GM19468 (cell line): ENCODE data around the gene SLAMF8.
A peak's percentile ranks its signal among the peaks of the same experiment; 100 is the strongest.

Experiments
- ATAC-seq: cut with Tn5 transposase; IDR thresholded peaks from one replicate; pipeline ENCODE4 v1.9.1; 2021; ENCODE audit warnings: mild to moderate bottlenecking, moderate library complexity, moderate number of reproducible peaks; ENCODE audit not compliant: unreplicated experiment; ENCODE audit errors: extremely low read depth

Gene SLAMF8

DNA sequence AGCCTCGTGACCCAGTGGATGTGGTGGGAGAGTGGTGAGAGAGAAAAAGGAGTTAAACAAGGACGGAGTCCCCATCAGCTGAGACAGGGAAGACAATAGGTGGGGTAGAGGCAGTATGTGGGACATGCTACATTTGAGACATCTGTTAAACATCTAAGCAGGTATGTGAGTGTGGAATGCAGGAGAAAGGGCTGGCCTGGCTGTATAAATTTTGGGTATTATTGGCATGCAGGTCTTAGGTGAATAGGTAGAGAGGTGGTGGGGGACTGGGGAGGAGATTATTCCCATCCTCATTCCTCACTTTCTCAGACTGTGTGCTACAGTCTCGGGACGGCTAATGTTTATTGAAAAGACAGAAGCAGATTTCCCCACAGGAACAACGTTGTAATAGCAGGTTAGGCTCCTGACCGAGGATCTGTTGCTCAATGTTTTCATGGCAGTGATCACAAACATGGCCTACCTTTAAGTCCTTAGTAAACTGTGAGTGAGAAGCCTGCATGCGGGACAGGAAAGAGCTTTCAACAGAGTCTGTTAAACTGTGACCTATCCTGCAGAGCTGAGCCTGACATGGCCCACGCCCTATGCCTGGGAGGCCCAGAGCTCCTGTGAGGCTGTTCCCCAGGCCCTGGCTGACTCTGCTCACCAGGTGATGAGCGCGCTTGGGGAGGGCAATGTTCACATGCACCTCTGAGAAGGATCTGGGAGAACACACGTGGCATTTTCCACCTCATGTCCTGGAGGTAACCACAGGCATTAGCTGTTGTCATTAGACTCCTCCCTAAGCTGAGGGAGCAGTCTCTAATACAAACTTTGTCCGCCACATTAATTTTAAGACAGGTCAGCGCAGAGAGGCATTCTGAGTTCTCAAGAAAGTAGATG, 19.3 kb downstream of the SLAMF8 start:
- no peak for ATAC-seq

GRCh38 chr1:159847231-159847630, 20.6 kb downstream of the SLAMF8 start:
- ATAC-seq, result no peak

GRCh38 chr1:159848326-159848725, 21.7 kb downstream of the SLAMF8 start:
- ATAC-seq, result no peak

- ATAC-seq, result no peak
Measured at GRCh38 chr1:159849626-159850366, 23.1 kb downstream of the SLAMF8 start.

- no peak for ATAC-seq
Measured at GRCh38 chr1:159851407-159851806, 24.7 kb downstream of the SLAMF8 start.

- ATAC-seq, result no peak
Measured at GRCh38 chr1:159853417-159854115, 26.9 kb downstream of the SLAMF8 start.

DNA sequence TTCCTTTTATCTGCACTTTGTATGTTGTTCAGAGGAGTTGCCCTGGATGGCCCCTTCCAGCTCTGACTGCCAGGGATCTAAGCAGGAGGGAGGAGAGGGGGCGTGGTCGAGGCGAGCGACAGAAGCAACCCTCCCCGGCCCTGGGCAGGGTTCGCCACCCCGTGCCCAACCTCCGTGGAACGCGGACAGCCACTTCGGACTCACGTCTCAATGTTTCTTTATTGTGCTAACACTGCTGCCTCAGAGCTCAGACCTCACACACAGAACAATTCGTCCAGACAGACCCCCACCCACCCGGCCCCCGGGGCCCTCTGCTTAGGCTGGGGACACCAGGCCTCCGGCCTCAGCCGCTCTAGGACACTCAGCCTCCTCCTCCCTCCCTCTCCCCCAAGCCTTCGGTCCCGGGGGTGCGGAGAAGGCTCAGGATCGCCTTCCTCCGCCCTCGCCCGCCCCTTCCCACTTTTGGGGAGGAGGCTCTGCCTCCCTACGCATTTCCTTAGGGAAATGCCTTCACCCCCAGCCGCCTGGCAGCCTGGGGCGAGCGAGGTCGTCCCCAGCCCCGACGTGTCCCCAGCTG, 27.5 kb downstream of the SLAMF8 start:
- ATAC-seq, result no peak

DNA sequence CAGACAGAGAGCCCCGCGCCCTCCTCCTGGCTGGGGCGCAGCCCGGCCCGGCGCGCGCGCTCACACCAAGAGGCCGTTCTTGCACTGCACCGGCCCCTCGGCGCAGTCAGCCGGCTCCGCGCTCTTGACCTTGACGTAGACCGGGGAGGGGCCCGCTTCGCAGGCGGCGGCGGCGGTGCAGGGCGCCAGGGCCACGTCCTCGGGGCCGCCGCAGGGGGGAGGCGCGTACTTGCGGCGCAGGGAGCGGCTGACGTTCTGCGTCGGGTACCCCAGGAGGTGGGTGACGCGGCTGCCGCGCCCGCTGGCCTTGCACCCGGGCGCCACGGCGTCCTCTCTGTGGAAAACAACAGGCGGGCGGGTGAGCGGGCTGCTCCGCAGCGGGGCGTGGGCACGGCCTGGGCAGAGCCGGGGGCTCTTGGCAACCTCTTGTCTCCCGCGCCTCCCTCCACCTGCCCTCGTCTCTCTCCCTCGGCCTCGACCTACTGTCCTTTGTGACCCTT, 28.1 kb downstream of the SLAMF8 start:
- peak; percentile 88 for ATAC-seq

- no peak for ATAC-seq
Measured at GRCh38 chr1:159855709-159856108, 29.0 kb downstream of the SLAMF8 start.

GRCh38 chr1:159856576-159856975, 29.9 kb downstream of the SLAMF8 start:
- ATAC-seq, result no peak

- no peak for ATAC-seq
Measured at GRCh38 chr1:159857889-159858288, 31.2 kb downstream of the SLAMF8 start.

- no peak for ATAC-seq
Measured at GRCh38 chr1:159859767-159860322, 33.2 kb downstream of the SLAMF8 start.

GRCh38 chr1:159860456-159860855, 33.8 kb downstream of the SLAMF8 start:
- ATAC-seq, result no peak

- no peak for ATAC-seq
Measured at GRCh38 chr1:159861218-159861617, 34.5 kb downstream of the SLAMF8 start.

DNA sequence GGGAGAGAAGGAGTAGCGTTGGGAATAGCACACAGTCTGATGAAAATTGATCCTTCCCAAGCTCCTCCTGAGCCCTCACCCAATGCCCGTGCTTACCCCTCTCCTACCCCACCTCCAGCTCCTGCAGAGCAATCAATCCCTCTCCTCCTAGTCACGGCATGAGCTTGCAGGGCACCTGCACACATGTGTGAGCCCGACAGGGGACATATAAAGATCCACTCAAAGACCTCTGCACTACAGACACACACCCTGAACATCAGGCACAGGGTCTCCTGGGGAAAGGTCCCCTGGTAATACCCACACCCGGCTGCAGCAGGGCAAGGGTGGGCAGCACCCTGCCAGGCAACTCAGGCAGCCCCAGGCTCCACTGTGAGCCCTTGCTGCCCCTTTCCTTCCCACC, 35.4 kb downstream of the SLAMF8 start:
- ATAC-seq, result no peak

DNA sequence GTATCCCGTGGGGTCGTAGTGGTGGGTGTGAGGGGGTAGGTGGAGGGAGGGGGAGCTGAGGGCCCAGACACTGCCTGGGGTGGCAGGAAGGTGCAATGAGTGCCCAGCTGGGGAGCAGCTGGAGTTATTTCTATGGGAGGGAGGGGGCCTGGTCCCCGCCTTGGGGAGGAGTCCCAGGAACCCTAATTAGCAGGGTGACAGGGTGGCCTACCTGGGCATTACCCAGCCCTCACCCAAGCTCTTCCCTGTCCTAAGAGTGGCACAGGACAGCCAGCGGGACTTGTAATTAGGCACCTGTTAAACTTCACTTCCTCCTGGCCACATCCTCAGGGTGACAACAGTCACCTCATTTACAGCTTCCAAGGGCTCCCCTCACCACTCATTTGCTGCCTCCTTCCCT, 35.9 kb downstream of the SLAMF8 start, which contains the start of gene VSIG8:
Gene VSIG8 (minus strand): TSS at position 101 of the 400 bp plus-strand sequence. CDS start 136 bp downstream, outside the sequence.
- no peak for ATAC-seq

DNA sequence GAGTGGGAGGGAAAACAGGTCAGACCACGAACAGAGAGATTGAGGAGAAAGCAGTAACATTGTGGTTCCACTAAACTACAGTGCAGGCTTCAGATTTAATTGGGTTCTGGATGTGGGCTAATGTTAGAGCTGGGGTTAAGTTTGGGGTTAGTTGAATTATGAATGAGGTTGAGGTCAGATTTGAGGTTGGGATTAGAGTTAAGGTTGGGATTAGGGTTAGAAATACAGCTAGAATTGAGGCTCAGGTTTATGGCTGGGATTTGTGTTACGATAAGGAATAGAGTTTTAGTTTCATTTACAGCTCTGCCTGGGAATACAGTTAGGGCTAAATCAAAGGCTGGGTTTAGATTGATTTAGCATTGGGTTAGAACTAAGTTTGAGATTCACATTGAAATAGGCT, 37.6 kb downstream of the SLAMF8 start:
- ATAC-seq, result no peak

- ATAC-seq, result no peak
Measured at GRCh38 chr1:159866066-159866465, 39.4 kb downstream of the SLAMF8 start.

- ATAC-seq, result no peak
Measured at GRCh38 chr1:159866905-159867663, 40.4 kb downstream of the SLAMF8 start.
